GM19239 (cell line): Measurements from ENCODE around the gene RNF169.
A peak's percentile ranks its signal among the peaks of the same experiment; 100 is the strongest.
"Not testable (repeated sequence)": the region's sequence is repeated elsewhere in the genome, so short reads cannot be mapped to it uniquely, and the experiment has no call there.

Source experiments
- DNase-seq: peaks from one replicate; pipeline ENCODE4 v3.0.0; 2011; ENCODE audit warnings: low spot score; ENCODE audit not compliant: insufficient read length
- FAIRE-seq: peaks from 2 replicates; lab custom pipeline; 2011; peaks lifted over from hg19 to GRCh38; lab: Jason Lieb, UNC

The RNF169 gene

DNA sequence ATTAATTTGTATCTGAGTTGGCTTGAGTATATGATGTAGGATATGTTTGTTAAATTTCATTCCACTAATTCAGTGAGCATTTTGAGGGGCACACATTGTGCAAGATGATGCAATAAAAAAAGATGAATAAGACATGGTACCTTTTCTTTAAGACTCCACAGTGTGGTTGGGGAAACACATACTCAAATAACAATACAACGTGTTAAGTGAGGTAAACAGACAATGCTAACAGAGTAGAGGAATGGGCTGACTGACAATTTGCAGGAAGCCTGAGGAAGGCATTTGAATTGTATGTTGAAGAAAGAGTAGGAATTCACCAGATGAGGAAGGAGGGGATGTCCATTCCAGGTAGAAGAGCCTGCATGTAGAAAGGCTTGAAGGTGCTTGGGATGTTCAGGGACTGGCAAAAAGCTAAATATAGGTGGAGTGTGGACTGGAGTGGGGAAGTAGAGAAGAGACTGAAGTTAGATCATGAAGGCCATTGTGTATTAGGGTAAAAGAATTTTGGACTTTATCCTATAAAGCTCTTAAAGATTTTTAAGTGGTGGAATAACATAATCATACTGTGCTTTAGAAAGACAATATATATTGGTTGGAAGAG is 6.8 kb downstream of the RNF169 start:
- no peak for DNase-seq
- no peak for FAIRE-seq

DNA sequence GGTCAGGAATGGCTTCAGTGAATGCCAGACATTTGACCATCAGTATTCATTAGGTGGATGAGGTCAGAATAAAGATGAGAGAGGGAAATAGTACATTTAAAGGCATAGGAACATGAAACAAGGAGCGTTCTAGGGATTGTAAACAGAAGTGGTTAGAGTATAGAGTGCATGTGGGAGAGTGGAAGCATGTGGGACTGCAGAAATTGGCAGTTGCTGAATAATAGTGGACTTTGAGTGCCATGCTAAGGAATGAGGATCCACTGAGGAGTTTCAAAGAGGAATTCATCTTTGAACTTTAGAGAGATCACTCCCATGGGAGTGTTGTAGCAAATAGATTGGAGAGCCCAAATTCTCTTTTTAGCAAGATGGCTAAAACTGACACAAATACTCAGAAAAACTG is 7.9 kb downstream of the RNF169 start:
- FAIRE-seq (no peak), DNase-seq (no peak)

DNA sequence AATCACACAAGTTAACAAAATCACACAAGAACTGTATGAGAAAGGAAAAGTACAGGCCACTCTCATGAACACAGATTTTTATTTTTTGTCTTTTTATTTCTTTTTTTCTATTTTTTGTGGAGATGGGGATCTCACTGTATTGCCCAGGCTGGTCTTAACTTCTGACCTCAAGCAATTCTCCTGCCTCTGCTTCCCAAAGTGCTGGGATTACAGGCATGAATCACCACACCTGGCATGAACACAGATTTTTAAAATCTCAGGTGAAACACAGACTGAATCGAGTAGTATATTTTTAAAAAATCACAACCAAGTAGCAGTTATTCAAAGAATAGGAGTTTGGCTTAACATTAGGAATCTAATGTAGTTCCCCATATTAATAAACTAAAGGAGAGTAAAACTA is 18.3 kb downstream of the RNF169 start:
- DNase-seq (no peak), FAIRE-seq (no peak)

DNA sequence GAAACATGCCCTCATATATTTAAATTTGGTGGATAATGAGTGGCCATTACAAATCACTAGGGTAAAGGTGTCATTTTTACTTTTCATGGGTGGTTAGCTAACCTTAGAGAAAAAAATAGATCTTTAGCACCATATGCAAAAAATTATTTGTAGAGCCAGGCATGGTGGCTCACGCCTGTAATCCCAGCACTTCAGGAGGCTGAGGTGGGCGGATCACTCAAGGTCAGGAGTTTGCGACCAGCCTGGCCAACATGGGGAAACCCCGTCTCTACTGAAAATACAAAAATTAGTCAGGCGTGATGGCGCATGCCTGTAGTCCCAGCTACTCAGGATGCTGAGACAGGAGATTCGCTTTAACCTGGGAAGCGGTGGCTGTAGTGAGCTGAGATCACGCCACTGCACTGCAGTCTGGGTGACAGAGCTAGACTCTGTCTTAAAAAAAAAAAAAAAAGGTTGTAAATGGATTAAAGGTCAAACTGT is 19.6 kb downstream of the RNF169 start:
- FAIRE-seq: peak; percentile 85

DNA sequence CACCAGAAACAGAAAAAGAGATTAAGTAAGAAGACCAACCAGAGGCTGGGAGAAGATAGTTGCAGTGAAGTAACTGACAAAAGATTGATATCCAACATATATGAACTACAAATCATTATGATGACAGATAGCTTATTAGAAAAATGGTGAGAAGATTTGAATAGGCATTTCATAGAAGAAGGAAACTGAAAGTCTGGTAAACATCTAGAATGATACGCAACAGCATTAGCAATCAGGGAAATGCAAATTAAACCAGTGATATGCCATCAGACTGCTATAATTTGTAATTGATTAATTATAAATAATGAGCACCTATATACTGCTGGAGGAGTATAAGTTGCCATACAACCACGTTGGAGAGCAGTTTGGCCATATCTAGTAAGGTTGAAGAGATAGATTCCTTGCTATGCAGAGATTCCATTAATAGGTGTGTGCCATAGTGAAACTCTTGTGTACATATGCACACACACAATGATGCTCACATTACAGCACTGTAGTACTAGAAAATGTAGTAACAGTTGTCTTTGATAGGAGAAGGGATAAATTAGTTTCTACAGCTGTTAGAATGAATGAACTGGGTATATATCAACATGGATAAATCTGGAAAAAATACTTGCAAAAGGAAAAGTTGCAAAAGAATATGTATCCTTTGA is 20.5 kb downstream of the RNF169 start:
- DNase-seq (no peak), FAIRE-seq (no peak)

More for the DNA sequence above, 19.6 kb downstream of the RNF169 start:
- not testable (repeated sequence) for DNase-seq

DNA sequence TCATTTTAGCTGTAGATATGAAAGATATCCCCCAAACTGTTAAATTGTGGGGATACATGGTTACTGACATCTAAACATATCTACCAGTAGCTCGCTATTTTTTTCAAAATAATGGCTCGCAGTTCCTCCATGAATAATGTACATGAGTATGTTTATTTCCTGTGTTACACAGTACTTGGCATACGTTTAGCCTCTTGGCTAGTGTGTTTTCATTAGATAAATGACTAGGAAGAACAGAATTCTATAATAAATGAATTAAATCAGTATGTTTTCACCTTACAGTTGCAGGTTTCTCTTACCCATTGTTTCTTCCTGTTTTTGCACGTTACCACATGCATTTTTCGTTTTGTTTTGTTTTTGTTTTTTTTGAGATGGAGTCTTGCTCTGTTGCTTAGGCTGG is 21.8 kb downstream of the RNF169 start:
- DNase-seq (no peak), FAIRE-seq (no peak)

DNA sequence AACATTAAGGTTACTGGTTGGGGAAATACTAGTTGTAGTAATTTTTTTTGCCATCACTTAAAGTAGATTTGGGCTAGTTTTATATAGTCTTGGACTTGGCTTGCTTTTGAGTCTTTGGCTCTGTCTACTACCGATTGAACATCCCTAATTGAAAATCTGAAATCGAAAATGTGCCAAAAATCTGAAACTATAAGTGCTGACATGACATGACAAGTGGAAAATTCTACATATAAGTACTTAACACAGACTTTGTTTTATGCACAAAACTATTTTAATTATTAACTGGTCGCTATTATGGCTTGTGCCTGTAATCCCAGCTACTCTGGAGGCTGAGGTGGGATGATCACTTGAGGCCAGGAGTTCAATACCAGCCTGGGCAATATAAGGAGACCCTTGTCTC is 22.5 kb downstream of the RNF169 start:
- DNase-seq (no peak), FAIRE-seq (no peak)

DNA sequence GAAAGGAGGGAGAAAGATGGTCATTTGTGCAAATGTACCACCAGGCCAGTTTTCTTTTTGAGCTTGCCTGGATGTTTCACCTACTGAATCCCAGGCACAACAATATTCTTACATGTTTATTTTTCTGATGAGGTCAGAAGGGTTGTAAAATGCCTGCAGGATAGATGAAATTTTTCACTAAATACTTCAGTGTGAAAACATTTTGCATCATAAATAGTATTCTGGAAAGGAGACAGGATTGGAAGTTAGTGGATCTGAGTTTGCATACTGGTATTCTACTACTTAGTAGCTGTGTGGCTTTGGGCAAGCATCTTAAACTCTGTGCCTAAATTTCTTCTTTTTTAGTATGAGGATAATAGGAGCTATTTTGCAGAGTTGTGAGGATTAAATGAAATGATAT is 24.8 kb downstream of the RNF169 start:
- FAIRE-seq (no peak), DNase-seq (no peak)

DNA sequence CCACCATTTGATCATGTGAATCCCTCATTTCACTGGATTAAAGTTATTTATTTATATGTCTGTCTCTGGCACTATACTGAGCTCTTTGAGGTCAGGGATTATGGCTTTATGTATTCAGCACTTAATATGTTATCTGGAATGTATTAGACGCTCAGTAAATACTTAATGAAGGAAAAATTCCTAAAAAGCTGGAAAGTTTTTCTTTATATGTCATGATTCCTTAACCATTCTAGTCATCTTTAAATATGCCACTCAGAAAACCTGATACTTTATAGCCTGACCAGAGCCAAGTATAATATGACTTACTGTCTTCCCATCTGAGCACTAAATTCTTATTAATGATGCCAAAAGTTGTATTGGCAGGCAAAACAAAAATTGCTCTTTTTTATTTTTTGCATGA is 27.1 kb downstream of the RNF169 start:
- FAIRE-seq (no peak), DNase-seq (no peak)

DNA sequence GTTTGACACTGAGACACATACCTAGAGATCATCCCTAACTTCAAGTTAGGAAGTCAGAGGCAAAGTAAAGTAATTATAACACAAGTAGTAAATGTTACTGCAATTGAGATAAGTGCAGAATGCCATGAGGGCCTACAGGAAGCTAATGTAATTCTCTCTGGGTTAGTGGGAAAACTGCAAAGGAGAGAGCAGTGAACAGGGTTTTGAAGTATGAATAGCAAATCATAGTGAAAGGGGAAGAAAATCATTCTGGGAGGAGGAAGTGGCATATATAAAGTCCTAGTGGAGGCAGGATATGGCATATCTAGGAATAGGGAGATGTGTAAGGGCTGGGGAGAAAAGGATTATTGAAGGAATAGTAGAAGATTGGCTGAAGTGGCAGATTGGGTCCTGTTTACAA is 27.9 kb downstream of the RNF169 start:
- no peak for FAIRE-seq
- no peak for DNase-seq

DNA sequence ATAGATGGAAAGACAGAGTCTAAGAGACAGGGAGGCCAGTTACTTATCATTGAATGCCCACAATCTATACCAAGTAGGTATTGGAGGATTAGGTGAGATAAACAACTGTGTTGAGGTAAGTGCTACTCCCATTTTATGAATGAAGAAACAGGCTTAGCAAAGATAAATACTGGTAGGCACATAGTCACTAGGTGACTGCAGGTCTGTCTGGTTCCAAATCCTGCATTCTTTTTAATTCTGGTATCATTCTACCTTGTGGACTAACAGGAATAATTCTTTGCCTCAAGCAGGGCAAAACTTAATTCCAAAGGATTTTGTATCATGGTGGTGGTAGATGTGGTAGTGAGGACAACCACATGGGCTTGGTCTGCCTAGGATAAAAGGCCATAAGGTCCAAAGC is 28.4 kb downstream of the RNF169 start:
- DNase-seq (no peak), FAIRE-seq (no peak)

DNA sequence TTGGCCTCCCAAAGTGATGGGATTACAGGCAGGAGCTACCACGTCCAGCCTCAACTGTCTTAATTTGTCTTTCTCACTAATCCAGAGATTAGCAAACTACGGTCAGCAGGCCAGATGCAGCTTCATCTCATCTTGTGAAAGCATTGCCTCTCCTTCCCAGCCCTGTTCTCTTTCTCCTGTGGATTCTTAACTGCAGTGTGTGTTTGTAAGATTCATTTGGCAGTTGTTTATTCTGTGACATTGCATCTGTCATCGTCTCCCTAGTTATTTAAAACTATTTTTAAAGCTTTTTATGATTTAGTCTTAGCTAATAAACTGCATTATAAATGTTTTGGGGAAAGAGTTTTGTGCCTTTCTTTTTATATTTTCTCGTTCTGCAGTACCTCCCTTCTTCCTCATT is 29.2 kb downstream of the RNF169 start:
- FAIRE-seq (no peak), DNase-seq (no peak)

DNA sequence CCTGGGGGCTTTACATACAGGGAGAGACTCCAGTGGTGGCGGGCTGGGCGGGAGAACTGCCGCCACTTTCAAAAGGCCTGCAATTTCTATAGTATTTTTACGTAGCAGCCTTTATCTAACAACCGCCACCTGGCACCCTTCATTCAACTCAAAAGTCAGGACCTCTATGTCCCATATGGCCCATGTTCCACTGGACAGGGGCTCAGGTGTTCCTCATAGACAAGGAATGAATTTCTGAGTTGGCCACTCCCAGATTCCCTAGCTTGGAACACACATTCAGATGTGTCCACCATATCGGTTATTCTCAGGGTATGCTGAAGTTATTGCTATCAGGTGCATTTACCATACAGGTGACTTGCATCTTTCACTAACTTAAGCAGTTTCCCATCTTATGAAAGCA is 29.9 kb downstream of the RNF169 start:
- DNase-seq (no peak), FAIRE-seq (no peak)

DNA sequence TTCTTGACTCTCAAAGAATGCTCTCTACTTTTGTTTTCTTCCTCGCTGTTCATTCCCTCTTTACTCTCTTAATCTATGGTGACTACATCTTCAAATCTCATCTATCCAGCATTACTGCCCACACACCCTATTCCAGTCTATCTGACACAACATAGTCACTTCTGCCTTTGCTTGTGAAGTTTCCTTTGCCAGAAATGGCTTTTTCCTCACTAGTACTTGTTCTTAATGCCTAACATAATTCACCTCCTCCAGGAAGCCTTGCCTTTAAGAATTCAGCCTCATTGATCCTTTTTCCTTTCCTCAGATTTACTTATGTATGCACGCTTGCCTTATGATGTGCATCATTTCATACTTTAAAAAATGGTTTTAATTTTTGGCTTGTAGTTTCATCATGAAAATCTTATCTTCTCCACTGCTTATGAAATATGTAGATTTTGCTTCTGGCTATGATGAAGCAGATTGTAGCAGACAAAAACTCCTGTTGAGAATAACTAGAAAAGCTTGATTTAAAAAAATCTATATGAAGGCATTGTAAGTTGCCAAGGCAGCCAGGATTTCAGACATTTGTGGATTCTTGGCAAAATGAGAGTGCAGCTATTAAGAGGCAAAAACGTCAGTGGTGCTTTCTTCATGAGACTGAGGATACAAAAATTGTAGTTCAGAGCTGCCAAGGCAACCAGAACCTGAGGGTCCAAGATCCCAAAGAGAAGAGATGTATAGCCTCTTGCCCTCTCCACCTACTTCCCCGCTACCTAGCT is 31.8 kb downstream of the RNF169 start:
- FAIRE-seq: no peak
- no peak for DNase-seq

DNA sequence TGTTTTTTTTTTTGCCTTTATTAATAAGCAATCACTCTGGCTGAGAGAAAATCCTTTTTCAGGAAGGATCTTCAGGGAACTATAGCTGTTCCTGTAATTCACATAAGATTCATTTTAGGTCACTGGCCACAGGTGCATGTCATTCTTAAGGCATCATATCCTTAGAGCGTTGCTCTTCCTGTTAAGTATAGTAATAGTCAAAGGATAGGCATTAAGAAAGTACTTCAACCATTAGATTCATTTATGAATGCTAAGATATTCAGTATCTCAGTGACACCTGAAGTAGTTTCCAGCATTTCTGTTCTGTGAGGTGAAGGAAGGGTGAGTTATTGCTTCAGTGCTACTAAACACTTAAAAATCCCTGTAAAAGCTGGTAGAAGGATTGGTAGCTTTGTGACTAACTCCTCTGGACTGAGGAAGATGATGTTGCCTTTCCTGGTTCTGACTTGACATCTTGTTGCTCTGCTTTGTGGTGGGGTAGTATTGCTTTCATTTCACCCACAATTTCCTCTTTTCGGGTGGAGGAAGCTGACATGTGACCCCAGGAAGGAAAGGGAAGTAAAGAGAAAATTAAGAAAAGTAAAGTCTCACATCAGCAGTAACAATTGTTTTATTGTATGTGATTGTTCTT is 34.7 kb downstream of the RNF169 start:
- FAIRE-seq (peak; percentile 94), DNase-seq (peak; percentile 46)

DNA sequence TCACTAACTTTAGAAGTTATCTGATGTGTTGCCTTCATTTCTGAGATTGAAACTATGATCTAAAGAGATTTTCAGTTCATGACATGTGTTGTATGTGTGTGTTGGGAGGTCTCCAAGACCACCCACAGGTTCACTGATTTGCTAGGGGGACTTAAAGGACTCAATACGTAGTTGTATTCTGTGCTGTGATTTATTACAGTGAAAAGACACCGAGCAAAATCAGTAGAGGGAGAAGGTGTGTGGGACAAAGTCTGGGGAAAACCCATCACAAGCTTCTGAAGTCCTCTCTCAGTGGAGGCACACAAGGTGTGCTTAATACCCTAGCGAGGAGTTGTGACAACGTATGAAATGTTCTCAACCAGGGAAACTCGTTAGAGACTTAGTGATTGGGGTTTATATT is 35.6 kb downstream of the RNF169 start:
- FAIRE-seq: peak; percentile 70
- DNase-seq: peak; percentile 5

DNA sequence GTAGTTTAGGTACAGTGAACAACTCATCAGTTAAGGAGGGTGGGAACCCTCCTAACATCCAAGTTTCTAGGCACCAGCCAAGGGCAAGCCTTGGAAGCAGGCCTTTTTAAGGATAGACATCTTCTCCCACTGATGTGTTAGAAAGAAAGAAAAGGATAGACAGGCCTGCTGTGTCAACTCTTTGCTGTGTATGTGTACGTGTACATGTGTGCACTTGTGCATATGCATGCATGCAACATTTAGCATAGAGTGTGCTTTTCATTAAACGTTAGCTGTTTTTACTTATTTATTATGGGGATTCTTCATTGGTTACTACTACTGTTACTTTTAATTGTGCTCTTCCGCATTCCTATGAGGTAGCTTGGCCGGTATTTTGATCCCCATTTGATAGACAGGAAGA is 36.1 kb downstream of the RNF169 start:
- FAIRE-seq (no peak), DNase-seq (no peak)

DNA sequence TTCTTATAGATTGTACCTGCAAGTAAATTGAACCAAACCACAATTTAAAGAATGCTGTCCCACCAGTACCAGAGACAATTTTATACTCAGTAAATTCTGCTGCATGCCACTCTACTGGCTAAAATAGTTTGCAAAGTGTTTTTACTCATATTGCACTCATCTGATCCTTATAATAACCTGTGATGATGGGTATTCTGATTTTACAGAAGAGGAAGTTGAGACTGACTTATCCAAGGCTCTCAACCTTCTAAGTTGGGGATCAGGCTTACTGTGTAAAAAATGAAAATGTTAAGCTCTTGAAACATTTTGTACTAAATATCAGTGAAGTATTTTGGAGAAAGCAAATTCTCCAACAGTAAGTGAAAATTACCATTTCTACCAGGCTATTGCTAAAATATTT is 37.9 kb downstream of the RNF169 start:
- FAIRE-seq: no peak
- DNase-seq: no peak

DNA sequence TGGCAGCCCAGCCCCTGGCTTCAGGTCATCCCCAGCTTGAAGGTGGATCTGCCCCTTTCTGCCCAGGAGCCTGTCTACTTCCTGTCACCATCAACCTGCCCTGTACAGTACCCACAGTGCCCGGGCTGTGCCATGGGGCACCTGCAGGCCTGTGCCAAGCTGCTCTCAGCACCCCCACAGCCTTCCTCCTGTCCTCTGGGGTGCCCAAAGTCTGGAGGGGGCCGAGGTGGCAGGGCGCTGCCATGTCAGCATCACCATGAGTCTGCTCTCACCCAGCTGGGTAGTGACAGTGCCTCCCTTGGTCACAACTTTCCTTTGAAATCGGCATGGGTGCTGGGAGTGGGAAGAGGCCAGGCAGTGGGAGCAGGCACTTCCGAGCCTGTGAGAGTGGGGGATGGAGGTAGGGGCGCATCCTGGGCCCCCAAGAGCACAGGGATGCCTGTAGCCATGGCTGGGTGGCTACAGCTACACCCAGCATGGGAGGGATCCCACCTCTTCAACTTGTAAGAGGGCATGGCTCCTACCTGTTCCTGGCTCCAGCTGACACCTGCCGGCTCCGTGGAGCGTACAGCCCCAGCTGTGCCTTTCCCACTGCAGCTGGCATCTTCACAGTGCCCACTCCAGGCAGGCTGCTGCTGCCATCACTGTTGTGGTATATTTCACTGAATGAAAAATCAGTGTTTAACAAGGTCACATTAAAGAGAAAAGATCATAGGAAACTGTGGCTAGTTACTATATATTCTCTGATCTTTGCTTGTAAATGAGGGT is 42.9 kb downstream of the RNF169 start:
- no peak for DNase-seq
- no peak for FAIRE-seq

DNA sequence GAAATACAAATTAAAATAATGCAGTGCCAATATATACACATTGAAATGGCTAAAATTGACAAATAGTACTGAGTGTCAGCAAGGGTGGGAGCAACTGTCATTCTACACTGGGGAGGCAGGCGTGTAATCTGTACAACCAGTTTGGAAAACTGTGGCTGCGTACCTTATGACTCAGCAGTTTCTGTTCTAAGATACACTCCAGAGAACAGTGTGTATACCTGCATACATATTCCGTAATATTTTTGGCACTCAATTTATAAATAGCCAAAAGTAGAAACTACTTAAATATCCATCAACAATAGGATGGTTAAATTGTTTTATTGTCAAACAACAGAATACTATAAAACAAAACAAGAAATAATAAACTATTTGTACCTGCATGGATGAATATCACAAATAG is 57.6 kb downstream of the RNF169 start:
- FAIRE-seq (no peak), DNase-seq (no peak)
